ACC112 (cell line): ENCODE measurements around the gene SEMA7A.
A peak's percentile ranks its signal among the peaks of the same experiment; 100 is the strongest.

Experiments used
- H2AFZ ChIP-seq: fragments of 200-600 bp; sonication (generic); one replicate; pipeline ENCODE4 v1.6.0; 2017; ENCODE audit warnings: antibody characterized with exemption, low read length; ENCODE audit not compliant: unreplicated experiment
- H3K27ac ChIP-seq: fragments of 200-600 bp; sonication (generic); 2 replicates; pipeline ENCODE4 v1.5.1; 2014; ENCODE audit warnings: low read depth, mild to moderate bottlenecking, antibody characterized with exemption, low read length, moderate library complexity
- H3K27me3 ChIP-seq: fragments of 200-600 bp; sonication (generic); 2 replicates; pipeline ENCODE4 v1.6.1; 2014; ENCODE audit warnings: mild to moderate bottlenecking, antibody characterized with exemption, low read length, moderate library complexity, mixed read lengths; ENCODE audit not compliant: insufficient read depth
- H3K36me3 ChIP-seq: fragments of 200-600 bp; sonication (generic); 2 replicates; pipeline ENCODE4 v1.6.1; 2016; ENCODE audit warnings: mild to moderate bottlenecking, antibody characterized with exemption, low read length, moderate library complexity, mixed read lengths; ENCODE audit not compliant: insufficient read depth
- H3K4me1 ChIP-seq: fragments of 200-600 bp; sonication (generic); one replicate; pipeline ENCODE4 v1.6.1; 2016; ENCODE audit warnings: low read length, mixed read lengths; ENCODE audit not compliant: insufficient read depth, unreplicated experiment, control insufficient read depth
- H3K4me3 ChIP-seq: fragments of 200-600 bp; sonication (generic); 2 replicates; pipeline ENCODE4 v1.5.1; 2014; ENCODE audit warnings: mild to moderate bottlenecking, low read depth, low read length
- H3K79me2 ChIP-seq: fragments of 200-600 bp; sonication (generic); one replicate; pipeline ENCODE4 v1.6.0; 2016; ENCODE audit warnings: low read length; ENCODE audit not compliant: control insufficient read depth, unreplicated experiment, insufficient read depth

Gene SEMA7A

GRCh38 chr15:74421302-74422245 is 12.2 kb downstream of the SEMA7A start:
- Histone ChIP-seq H3K4me1 (peaks cover 88% of the 10 kb centered on the region), H3K36me3 (no peaks in the 10 kb centered on the region), H2AFZ (no peak overlapping the region), H3K27ac (peak overlapping the region; percentile 61), H3K27me3 (no peaks in the 10 kb centered on the region), H3K79me2 (peaks cover 94% of the 10 kb centered on the region), H3K4me3 (no peak overlapping the region)

GRCh38 chr15:74420193-74420905 is 13.4 kb downstream of the SEMA7A start:
- Histone ChIP-seq H3K27me3 (no peaks in the 10 kb centered on the region), H3K4me1 (peaks cover 96% of the 10 kb centered on the region), H3K79me2 (peaks cover 88% of the 10 kb centered on the region), H3K27ac (peak overlapping the region; percentile 61), H3K36me3 (no peaks in the 10 kb centered on the region), H3K4me3 (no peak overlapping the region), H2AFZ (no peak overlapping the region)

GRCh38 chr15:74419432-74419831 is 14.3 kb downstream of the SEMA7A start:
- no peak overlapping the region for H2AFZ ChIP-seq
- peaks cover 79% of the 10 kb centered on the region for H3K79me2 ChIP-seq
- H3K4me3 ChIP-seq = no peak overlapping the region
- H3K27ac ChIP-seq = peak overlapping the region; percentile 61
- H3K27me3 ChIP-seq = no peaks in the 10 kb centered on the region
- H3K4me1 ChIP-seq = peaks cover 87% of the 10 kb centered on the region
- peaks cover under 1% of the 10 kb centered on the region; the same call in 1 of the 2 replicates for H3K36me3 ChIP-seq

GRCh38 chr15:74418575-74419338 is 15.0 kb downstream of the SEMA7A start:
- peaks cover 3% of the 10 kb centered on the region; the same call in 1 of the 2 replicates for H3K36me3 ChIP-seq
- H2AFZ ChIP-seq = no peak overlapping the region
- H3K4me1 ChIP-seq = peaks cover 80% of the 10 kb centered on the region
- H3K79me2 ChIP-seq = peaks cover 72% of the 10 kb centered on the region
- H3K27ac ChIP-seq = peak overlapping the region; percentile 61; the same call in 1 of the 2 replicates
- no peaks in the 10 kb centered on the region for H3K27me3 ChIP-seq
- no peak overlapping the region for H3K4me3 ChIP-seq

- Histone ChIP-seq H2AFZ (no peak overlapping the region), H3K4me3 (no peak overlapping the region), H3K4me1 (peaks cover 69% of the 10 kb centered on the region), H3K27ac (peak overlapping the region; percentile 61), H3K36me3 (peaks cover 3% of the 10 kb centered on the region; the same call in 1 of the 2 replicates), H3K79me2 (peaks cover 63% of the 10 kb centered on the region), H3K27me3 (no peaks in the 10 kb centered on the region)
Observed at GRCh38 chr15:74417670-74418069, 16.1 kb downstream of the SEMA7A start.

GRCh38 chr15:74417225-74417624 is 16.5 kb downstream of the SEMA7A start:
- Histone ChIP-seq H3K4me1 (peaks cover 65% of the 10 kb centered on the region), H3K36me3 (peaks cover 3% of the 10 kb centered on the region; the same call in 1 of the 2 replicates), H3K79me2 (peaks cover 58% of the 10 kb centered on the region), H2AFZ (no peak overlapping the region), H3K27ac (peak overlapping the region; percentile 61; the same call in 1 of the 2 replicates), H3K4me3 (peak overlapping the region; percentile 35), H3K27me3 (no peaks in the 10 kb centered on the region)

GRCh38 chr15:74415966-74416916 is 17.5 kb downstream of the SEMA7A start:
- H3K79me2 ChIP-seq = peaks cover 48% of the 10 kb centered on the region
- H3K27me3 ChIP-seq = no peaks in the 10 kb centered on the region
- peak overlapping the region; percentile 35 for H3K4me3 ChIP-seq
- H3K36me3 ChIP-seq = peaks cover 3% of the 10 kb centered on the region; the same call in 1 of the 2 replicates
- H3K4me1 ChIP-seq = peaks cover 55% of the 10 kb centered on the region
- peak overlapping the region; percentile 37; the same call in 1 of the 2 replicates for H3K27ac ChIP-seq
- no peak overlapping the region for H2AFZ ChIP-seq

GRCh38 chr15:74414603-74415338 is 19.0 kb downstream of the SEMA7A start:
- Histone ChIP-seq H3K79me2 (peaks cover 34% of the 10 kb centered on the region), H3K4me3 (no peak overlapping the region), H3K27ac (no peak overlapping the region), H3K36me3 (peaks cover 3% of the 10 kb centered on the region; the same call in 1 of the 2 replicates), H3K27me3 (no peaks in the 10 kb centered on the region), H3K4me1 (peaks cover 40% of the 10 kb centered on the region), H2AFZ (no peak overlapping the region)

GRCh38 chr15:74414081-74414580 is 19.6 kb downstream of the SEMA7A start:
- Histone ChIP-seq H3K79me2 (peaks cover 27% of the 10 kb centered on the region), H3K36me3 (peaks cover 3% of the 10 kb centered on the region; the same call in 1 of the 2 replicates), H3K4me3 (no peak overlapping the region), H3K27me3 (no peaks in the 10 kb centered on the region), H2AFZ (no peak overlapping the region), H3K27ac (no peak overlapping the region), H3K4me1 (peaks cover 34% of the 10 kb centered on the region)
